Measurements from ENCODE around the gene FYN. TPM values are rescaled to one million over a fixed set of nuclear protein-coding genes. Genes with fewer than 3 reads are reported as not detected.

The FYN gene
- total and polyA plus RNA-seq, 2 of the 4 experiments (the other 2 are of a cell fraction) = 30.8 to 36.4 TPM

GRCh38 chr6:111663692-111664564 lies 209.3 kb downstream of the FYN start:
- Histone ChIP-seq H2AFZ (replicated peaks; ENCODE audit: low read length, poor library complexity) (peak overlapping the region; percentile 74), H3K4me3 (ENCODE audit: insufficient read depth, low read depth, low read length) (peak overlapping the region; percentile 23; the same call in 1 of the 2 replicates)

More at GRCh38 chr6:111663692-111664564, 209.3 kb downstream of the FYN start:
- peak overlapping the region; percentile 28; the same call in 1 of the 2 replicates for H3K9ac ChIP-seq (ENCODE audit: low read depth, low read length)
- H2BK20ac ChIP-seq (ENCODE audit: low read depth, low read length) = peak overlapping the region; percentile 9; the same call in 1 of the 2 replicates
- H3K18ac ChIP-seq (ENCODE audit: low read depth, low read length) = peak overlapping the region; percentile 69
- DNase-seq (peak; percentile 38), ATAC-seq (ENCODE audit: low read depth) (peak; percentile 54)
- H3K14ac ChIP-seq (replicated peaks; ENCODE audit: low read depth, low read length) = peak overlapping the region; percentile 63
- H2BK120ac ChIP-seq (ENCODE audit: low read depth, low read length) = peak overlapping the region; percentile 36
- peak overlapping the region; percentile 48 for H3K4ac ChIP-seq (ENCODE audit: low read depth, low read length)
- peaks cover 1% of the 10 kb centered on the region; the same call in 1 of the 2 replicates for H3K36me3 ChIP-seq (ENCODE audit: control insufficient read depth, insufficient read depth, low read length)
- H4K5ac ChIP-seq (ENCODE audit: low read depth, low read length) = peak overlapping the region; percentile 37; the same call in 1 of the 2 replicates
- dilution Hi-C loops (cut with HindIII; ENCODE audit: low sequenced_read_pairs, unreplicated experiment) (no loop called here), intact Hi-C loops (cut with micrococcal nuclease) (no loop called here), in situ Hi-C loops (cut with MboI; ENCODE audit: low sequenced_read_pairs) (no loop called here)
- H3K79me1 ChIP-seq (ENCODE audit: low read depth in 1 of 2, low read length in 2 of 2) = no peaks in the 10 kb centered on the region
- no peak overlapping the region; the same call in 1 of the 2 replicates for H2AK5ac ChIP-seq (ENCODE audit: low read depth, low read length)
- BruUV-seq (replicated peaks) = no TSS peak
- H2BK5ac ChIP-seq (ENCODE audit: low read depth, low read length, poor library complexity, severe bottlenecking) = peak overlapping the region; percentile 86
- H3K9me1 ChIP-seq (ENCODE audit: insufficient read depth, low read length) = no peaks in the 10 kb centered on the region; the same call in 1 of the 2 replicates
- ChIA-PET CTCF (no interaction called here), POLR2A (ENCODE audit: unreplicated experiment) (no interaction called here)
- H3K4me2 ChIP-seq (ENCODE audit: low read depth, low read length) = peak overlapping the region; percentile 79; the same call in 1 of the 2 replicates
- H3K9me3 ChIP-seq (ENCODE audit: control insufficient read depth, insufficient read depth, low read length) = no peaks in the 10 kb centered on the region
- no peaks in the 10 kb centered on the region for H3K27me3 ChIP-seq (ENCODE audit: control insufficient read depth, insufficient read depth, low read length)
- H3K4me1 ChIP-seq (ENCODE audit: control insufficient read depth, insufficient read depth, low read length) = peaks cover 17% of the 10 kb centered on the region
- H4K20me1 ChIP-seq (ENCODE audit: insufficient read depth, low read length) = no peaks in the 10 kb centered on the region
- peak overlapping the region; percentile 22 to 60 for H4K8ac ChIP-seq (ENCODE audit: low read depth in 2 of 2, low read length in 2 of 2)
- 59% methylated on average over 5 of the region's 15 CpGs; no CpG with 5 or more reads in 1 of the 2 experiments for WGBS, 2 experiments (ENCODE audit: extremely low coverage in 2 of 2, insufficient read length in 1 of 2)
- peak overlapping the region; percentile 55; the same call in 1 of the 2 replicates for H3K27ac ChIP-seq (ENCODE audit: insufficient read depth, low read length)
- TF ChIP-seq RAD21 (IDR thresholded peaks at IDR 0.05; ENCODE audit: low read length) = no peak
- no peak overlapping the region for H2BK15ac ChIP-seq (ENCODE audit: low read depth, low read length)
- H3K23ac ChIP-seq (ENCODE audit: low read depth, low read length) = peak overlapping the region; percentile 63; the same call in 1 of the 2 replicates
- peak overlapping the region; percentile 10 for H4K91ac ChIP-seq (ENCODE audit: insufficient read depth, low read depth, low read length)
- 0 out of 2 replicates have a peak overlapping the region, but pooled peaks have one; percentile 38 for H3K56ac ChIP-seq (ENCODE audit: extremely low read depth, insufficient read depth, low read length)
- peak overlapping the region; percentile 30 for H2AK9ac ChIP-seq (replicated peaks; ENCODE audit: low read depth, low read length, poor library complexity)

All from IMR-90 (cell line).